Trophoblast cell (in vitro differentiated cells and primary cell): ENCODE measurements around the gene IL18R1. TPM values are rescaled to one million over a fixed set of nuclear protein-coding genes. Genes with fewer than 3 reads are reported as not detected.
A peak's percentile ranks its signal among the peaks of the same experiment; 100 is the strongest.

Experiments used
- DNase-seq, 2 donors: peaks; one replicate each; pipeline ENCODE4 v3.0.0-alpha.2; 2016
- H2AFZ ChIP-seq: 2 replicates; pipeline ENCODE4 v1.6.1; 2013; ENCODE audit warnings: low read length, moderate library complexity, mild to moderate bottlenecking; ENCODE audit not compliant: insufficient read depth, poor library complexity
- H2AK5ac ChIP-seq: 2 replicates; pipeline ENCODE4 v1.6.1; 2013; ENCODE audit warnings: mild to moderate bottlenecking, low read length
- H2BK120ac ChIP-seq: 2 replicates; pipeline ENCODE4 v1.6.1; 2013; ENCODE audit warnings: low read length, mild to moderate bottlenecking, moderate library complexity; ENCODE audit not compliant: insufficient read depth, poor library complexity
- H2BK12ac ChIP-seq: 2 replicates; pipeline ENCODE4 v1.6.1; 2013; ENCODE audit warnings: mild to moderate bottlenecking, low read length, moderate library complexity
- H2BK5ac ChIP-seq: 2 replicates; pipeline ENCODE4 v1.6.1; 2013; ENCODE audit warnings: low read length, low read depth, moderate library complexity, mild to moderate bottlenecking; ENCODE audit not compliant: poor library complexity
- H3K14ac ChIP-seq: 2 replicates; pipeline ENCODE4 v1.6.1; 2013; ENCODE audit warnings: mild to moderate bottlenecking, low read length
- H3K18ac ChIP-seq: 2 replicates; pipeline ENCODE4 v1.6.1; 2013; ENCODE audit warnings: mild to moderate bottlenecking, low read length
- H3K23ac ChIP-seq: 2 replicates; pipeline ENCODE4 v1.6.1; 2013; ENCODE audit warnings: low read length
- H3K27ac ChIP-seq: 2 replicates; pipeline ENCODE4 v1.5.1; 2013; ENCODE audit warnings: low read depth, mild to moderate bottlenecking, inconsistent platforms, low read length, moderate library complexity
- H3K27me3 ChIP-seq: 2 replicates; pipeline ENCODE4 v1.6.1; 2013; ENCODE audit warnings: inconsistent platforms, mild to moderate bottlenecking, low read length, moderate library complexity; ENCODE audit not compliant: insufficient read depth
- H3K36me3 ChIP-seq, 2 experiments: 1 replicate in 1 of 2; 2 replicates in 1 of 2; pipeline ENCODE4 v1.6.1; 2013; ENCODE audit warnings: low read length in 2 of 2, mild to moderate bottlenecking in 2 of 2, moderate library complexity in 1 of 2; ENCODE audit not compliant: insufficient read depth in 2 of 2, control insufficient read depth in 1 of 2
- H3K4ac ChIP-seq: 2 replicates; pipeline ENCODE4 v1.6.1; 2013; ENCODE audit warnings: low read depth, mild to moderate bottlenecking, low read length, moderate library complexity
- H3K4me1 ChIP-seq, 2 experiments: 1 replicate in 1 of 2; 2 replicates in 1 of 2; pipeline ENCODE4 v1.6.1; 2013; ENCODE audit warnings: low read length in 2 of 2, mild to moderate bottlenecking in 2 of 2, moderate library complexity in 1 of 2; ENCODE audit not compliant: insufficient read depth in 2 of 2, control insufficient read depth in 1 of 2
- H3K4me2 ChIP-seq: 2 replicates; pipeline ENCODE4 v1.6.1; 2013; ENCODE audit warnings: inconsistent platforms, mild to moderate bottlenecking, low read length, moderate library complexity
- H3K4me3 ChIP-seq: 2 replicates; pipeline ENCODE4 v1.5.1; 2013; ENCODE audit warnings: mild to moderate bottlenecking, low read depth, low read length, inconsistent platforms
- H3K79me1 ChIP-seq: one replicate; pipeline ENCODE4 v1.6.1; 2013; ENCODE audit warnings: low read length
- H3K79me2 ChIP-seq: 2 replicates; pipeline ENCODE4 v1.6.1; 2013; ENCODE audit warnings: low read length, mild to moderate bottlenecking; ENCODE audit not compliant: control insufficient read depth, insufficient read depth, poor library complexity
- H3K9ac ChIP-seq: 2 replicates; pipeline ENCODE4 v1.6.1; 2013; ENCODE audit warnings: mild to moderate bottlenecking, low read length
- H3K9me3 ChIP-seq: 2 replicates; pipeline ENCODE4 v1.6.1; 2013; ENCODE audit warnings: low read depth, mild to moderate bottlenecking, control low read depth, inconsistent platforms, low read length; ENCODE audit not compliant: insufficient read depth
- H4K12ac ChIP-seq: 2 replicates; pipeline ENCODE4 v1.6.1; 2013; ENCODE audit warnings: low read depth, mild to moderate bottlenecking, low read length, moderate library complexity
- H4K8ac ChIP-seq: 2 replicates; pipeline ENCODE4 v1.6.1; 2013; ENCODE audit warnings: low read depth, mild to moderate bottlenecking, low read length, moderate library complexity
- H4K91ac ChIP-seq: one replicate; pipeline ENCODE4 v1.6.1; 2013; ENCODE audit warnings: low read depth, mild to moderate bottlenecking, low read length, moderate library complexity
- WGBS: extraction: QIAGEN DNeasy Blood & Tissue Kit; methylation state at CpG from one replicate; pipeline ENCODE4 v1.1.7; 2013; ENCODE audit warnings: missing lambda C conversion rate; ENCODE audit not compliant: insufficient read length, insufficient coverage; ENCODE audit errors: extremely low coverage; 5-methylcytosine and 5-hydroxymethylcytosine counted together
- polyA plus RNA-seq: library from polyadenylated mRNA; stranded (reverse); fragments of 200-250 nt; gene quantifications from 2 replicates; pipeline ENCODE4 v1.2.3, GENCODE V29; 2013

The IL18R1 gene, protein sequence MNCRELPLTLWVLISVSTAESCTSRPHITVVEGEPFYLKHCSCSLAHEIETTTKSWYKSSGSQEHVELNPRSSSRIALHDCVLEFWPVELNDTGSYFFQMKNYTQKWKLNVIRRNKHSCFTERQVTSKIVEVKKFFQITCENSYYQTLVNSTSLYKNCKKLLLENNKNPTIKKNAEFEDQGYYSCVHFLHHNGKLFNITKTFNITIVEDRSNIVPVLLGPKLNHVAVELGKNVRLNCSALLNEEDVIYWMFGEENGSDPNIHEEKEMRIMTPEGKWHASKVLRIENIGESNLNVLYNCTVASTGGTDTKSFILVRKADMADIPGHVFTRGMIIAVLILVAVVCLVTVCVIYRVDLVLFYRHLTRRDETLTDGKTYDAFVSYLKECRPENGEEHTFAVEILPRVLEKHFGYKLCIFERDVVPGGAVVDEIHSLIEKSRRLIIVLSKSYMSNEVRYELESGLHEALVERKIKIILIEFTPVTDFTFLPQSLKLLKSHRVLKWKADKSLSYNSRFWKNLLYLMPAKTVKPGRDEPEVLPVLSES
- 0.08 and 0.10 TPM in 2 replicates for polyA plus RNA-seq

DNA sequence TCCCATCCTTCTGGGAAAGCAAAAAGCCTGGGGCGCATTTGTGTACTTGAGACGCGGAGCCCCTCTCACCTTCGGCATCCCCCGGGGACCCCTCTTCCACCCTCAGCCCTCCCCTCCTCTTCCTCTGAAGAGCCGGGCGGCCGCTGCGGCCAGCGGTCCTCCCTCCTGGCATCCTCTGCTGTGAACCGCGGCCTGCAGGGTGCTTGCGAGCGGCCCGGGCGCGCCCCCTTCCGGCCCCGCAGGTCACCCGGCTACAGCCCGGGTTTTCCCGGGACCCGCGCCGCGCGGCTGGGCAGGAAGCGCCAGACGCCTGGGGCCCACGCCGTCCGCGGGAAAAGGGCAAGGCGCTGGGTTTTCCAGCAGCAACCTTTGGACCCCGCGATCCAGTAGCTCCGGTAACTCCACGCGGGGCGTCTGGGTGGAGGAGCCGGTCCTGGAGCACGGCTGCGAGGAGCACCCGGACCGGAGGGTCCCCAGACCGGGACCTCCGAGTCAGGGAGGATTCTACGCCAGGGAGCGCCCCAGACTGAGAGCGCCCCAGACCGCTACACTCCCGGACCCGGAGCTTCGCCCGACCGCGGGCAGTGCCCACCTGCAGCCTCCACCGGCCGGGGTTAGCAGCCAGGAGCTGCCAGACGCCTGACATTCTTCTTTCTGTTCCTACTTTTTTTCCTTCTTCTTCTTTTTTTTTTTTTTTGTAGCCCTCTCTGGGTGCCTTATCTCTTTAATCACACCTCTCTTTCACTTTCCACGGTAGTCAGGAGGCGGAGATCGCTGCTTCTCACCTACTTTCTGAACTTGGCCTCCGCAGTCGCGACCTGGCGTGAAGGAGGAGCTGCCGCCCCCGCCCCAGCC is at the start of gene IL18R1:
Gene IL18R1, plus strand, starts transcription at position 271 of the 855 bp plus-strand sequence. CDS start 6,865 bp downstream, outside the sequence.
- no peak within 1 kb of the TSS for H3K9ac ChIP-seq
- peak within 1 kb of the TSS; percentile 40 for H2BK5ac ChIP-seq
- H3K18ac ChIP-seq, result peak within 1 kb of the TSS; percentile 84
- H3K14ac ChIP-seq, result peak within 1 kb of the TSS; percentile 70
- H3K23ac ChIP-seq, result no peak within 1 kb of the TSS
- H3K4me2 ChIP-seq, result peak within 1 kb of the TSS; percentile 82
- H2BK12ac ChIP-seq, result peak within 1 kb of the TSS; percentile 80
- peak within 1 kb of the TSS; percentile 85 for H4K8ac ChIP-seq
- peak within 1 kb of the TSS; percentile 54 for H4K12ac ChIP-seq
- WGBS, result no CpG with 5 or more reads among the region's 69 CpGs
- no peaks in the 10 kb centered on the region for H3K36me3 ChIP-seq
- H3K4me1 ChIP-seq, result peaks cover 0 to 5% of the 10 kb centered on the region in 2 experiments
- DNase-seq, result peak; percentile 73 to 84
- peak within 1 kb of the TSS; percentile 64 for H3K4me3 ChIP-seq
- peak within 1 kb of the TSS; percentile 47 for H4K91ac ChIP-seq
- no peak within 1 kb of the TSS for H2AK5ac ChIP-seq
- no peaks in the 10 kb centered on the region for H3K9me3 ChIP-seq
- H3K79me1 ChIP-seq, result peaks cover 3% of the 10 kb centered on the region
- H2AFZ ChIP-seq, result peak within 1 kb of the TSS; percentile 98
- H3K4ac ChIP-seq, result no peak within 1 kb of the TSS
- H3K79me2 ChIP-seq, result peaks cover 2% of the 10 kb centered on the region
- peaks cover 7% of the 10 kb centered on the region for H3K27me3 ChIP-seq
- H3K27ac ChIP-seq, result no peak within 1 kb of the TSS
- peak within 1 kb of the TSS; percentile 88 for H2BK120ac ChIP-seq

DNA sequence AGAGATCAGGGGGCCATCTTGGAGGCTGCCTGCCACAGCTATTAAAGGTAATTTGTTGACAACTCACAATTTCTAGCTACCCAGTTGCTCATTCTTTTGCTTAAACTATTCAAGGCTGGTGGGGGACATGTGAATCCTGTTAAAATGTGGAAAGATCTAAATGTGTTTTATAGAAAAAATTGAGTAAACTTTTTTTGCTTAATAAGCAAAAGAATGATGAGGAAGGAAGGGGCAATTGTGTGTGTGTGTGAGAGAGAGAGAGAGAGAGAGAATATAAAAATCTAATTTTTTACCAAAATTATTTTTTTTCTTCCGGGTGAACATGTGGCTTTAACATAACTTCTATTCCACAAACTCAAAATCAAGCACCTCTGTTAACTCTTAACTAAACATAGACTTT is 49.5 kb upstream of the IL18R1 start:
- no peak overlapping the region for H3K14ac ChIP-seq
- H3K4me3 ChIP-seq, result no peak overlapping the region
- H3K79me1 ChIP-seq, result no peaks in the 10 kb centered on the region
- no CpG with 5 or more reads among the region's 1 CpG for WGBS
- no peaks in the 10 kb centered on the region for H3K27me3 ChIP-seq
- no peak overlapping the region for H4K8ac ChIP-seq
- no peak overlapping the region for H2BK12ac ChIP-seq
- H4K12ac ChIP-seq, result no peak overlapping the region
- H4K91ac ChIP-seq, result no peak overlapping the region
- H2AFZ ChIP-seq, result no peak overlapping the region
- no peak overlapping the region for H2BK120ac ChIP-seq
- H3K79me2 ChIP-seq, result peaks cover 2% of the 10 kb centered on the region
- no peak overlapping the region for H3K27ac ChIP-seq
- H3K9me3 ChIP-seq, result no peaks in the 10 kb centered on the region
- H3K4me1 ChIP-seq, result no peaks in the 10 kb centered on the region
- no peak overlapping the region for H3K9ac ChIP-seq
- no peaks in the 10 kb centered on the region for H3K36me3 ChIP-seq
- H2AK5ac ChIP-seq, result no peak overlapping the region
- H3K23ac ChIP-seq, result no peak overlapping the region
- no peak overlapping the region for H3K4ac ChIP-seq
- no peak overlapping the region for H3K4me2 ChIP-seq
- no peak overlapping the region for H3K18ac ChIP-seq
- H2BK5ac ChIP-seq, result no peak overlapping the region
- DNase-seq, result no peak

- H3K9me3 ChIP-seq, result peaks cover 4% of the 10 kb centered on the region
- H3K18ac ChIP-seq, result no peak within 1 kb of the TSS
- no peak within 1 kb of the TSS for H3K9ac ChIP-seq
- H3K4me2 ChIP-seq, result no peak within 1 kb of the TSS
- H3K27me3 ChIP-seq, result no peaks in the 10 kb centered on the region
- no peak within 1 kb of the TSS for H4K91ac ChIP-seq
- H3K4ac ChIP-seq, result no peak within 1 kb of the TSS
- no peak within 1 kb of the TSS for H2BK12ac ChIP-seq
- peak within 1 kb of the TSS; percentile 50 for H3K4me3 ChIP-seq
- no CpG with 5 or more reads among the region's 5 CpGs for WGBS
- no peak within 1 kb of the TSS for H3K14ac ChIP-seq
- H4K12ac ChIP-seq, result no peak within 1 kb of the TSS
- H2AFZ ChIP-seq, result no peak within 1 kb of the TSS
- no peaks in the 10 kb centered on the region for H3K79me1 ChIP-seq
- H3K27ac ChIP-seq, result no peak within 1 kb of the TSS
- no peak within 1 kb of the TSS for H3K23ac ChIP-seq
- no peak within 1 kb of the TSS for H2AK5ac ChIP-seq
- no peak within 1 kb of the TSS for H2BK120ac ChIP-seq
- no peak within 1 kb of the TSS for H4K8ac ChIP-seq
- no peak for DNase-seq
- no peaks in the 10 kb centered on the region for H3K36me3 ChIP-seq
- H3K4me1 ChIP-seq, result no peaks in the 10 kb centered on the region
- no peak within 1 kb of the TSS for H2BK5ac ChIP-seq
- no peaks in the 10 kb centered on the region for H3K79me2 ChIP-seq
These were observed 44.5 kb upstream of the IL18R1 start, which contains the start of gene IL1RL1 for GRCh38 chr2:102310964-102311640. Gene IL1RL1, plus strand, starts transcription at chr2:102311563. Its CDS starts 26,702 bp downstream, at chr2:102338265.

GRCh38 chr2:102313025-102313424 is 42.6 kb upstream of the IL18R1 start:
- H3K4me2 ChIP-seq, result no peak overlapping the region
- WGBS, result no CpG with 5 or more reads among the region's 2 CpGs
- no peak overlapping the region for H4K12ac ChIP-seq
- H2BK5ac ChIP-seq, result no peak overlapping the region
- no peak overlapping the region for H3K18ac ChIP-seq
- H3K27me3 ChIP-seq, result no peaks in the 10 kb centered on the region
- no peak overlapping the region for H2BK120ac ChIP-seq
- no peaks in the 10 kb centered on the region for H3K36me3 ChIP-seq
- H3K27ac ChIP-seq, result no peak overlapping the region
- DNase-seq, result no peak
- H4K8ac ChIP-seq, result no peak overlapping the region
- no peak overlapping the region for H3K9ac ChIP-seq
- no peaks in the 10 kb centered on the region for H3K79me1 ChIP-seq
- H2AFZ ChIP-seq, result no peak overlapping the region
- no peak overlapping the region for H3K4ac ChIP-seq
- H3K14ac ChIP-seq, result no peak overlapping the region
- H4K91ac ChIP-seq, result no peak overlapping the region
- no peak overlapping the region for H3K4me3 ChIP-seq
- peaks cover 4% of the 10 kb centered on the region for H3K9me3 ChIP-seq
- H3K4me1 ChIP-seq, result no peaks in the 10 kb centered on the region
- H3K79me2 ChIP-seq, result no peaks in the 10 kb centered on the region
- H3K23ac ChIP-seq, result no peak overlapping the region
- no peak overlapping the region for H2AK5ac ChIP-seq
- H2BK12ac ChIP-seq, result no peak overlapping the region
